GM23338 (cell line): ENCODE results near the gene CFAP100. TPM values are rescaled to one million over a fixed set of nuclear protein-coding genes. Genes with fewer than 3 reads are reported as not detected.

ENCODE experiments used
- ATAC-seq: fragments of 200-7000 bp; cut with Tn5 transposase; 3 replicates; pipeline ENCODE4 v1.9.1; 2020
- DNase-seq: peaks from one replicate; pipeline ENCODE4 v3.0.0-alpha.2; 2015; ENCODE audit warnings: low spot score
- H2AFZ ChIP-seq: fragments of 200-600 bp; sonication (generic); 2 replicates; pipeline ENCODE4 v1.8.0; 2016; ENCODE audit warnings: antibody characterized with exemption, mild to moderate bottlenecking, moderate library complexity
- H3F3A ChIP-seq: fragments of 200-600 bp; sonication (generic); replicated peaks from 2 replicates; pipeline ENCODE4 v1.8.0; 2017; ENCODE audit warnings: antibody characterized with exemption, mixed run types, low read depth
- H3K27ac ChIP-seq: fragments of 200-600 bp; sonication (generic); 2 replicates; pipeline ENCODE4 v1.6.1; 2016; ENCODE audit warnings: low read depth
- H3K27me3 ChIP-seq: fragments of 200-600 bp; sonication (generic); 2 replicates; pipeline ENCODE4 v1.8.0; 2016; ENCODE audit warnings: mild to moderate bottlenecking, mixed run types, moderate library complexity; ENCODE audit not compliant: insufficient read depth
- H3K36me3 ChIP-seq: fragments of 200-600 bp; sonication (generic); 2 replicates; pipeline ENCODE4 v1.8.0; 2016; ENCODE audit warnings: mild to moderate bottlenecking; ENCODE audit not compliant: insufficient read depth
- H3K4me1 ChIP-seq: fragments of 200-600 bp; sonication (generic); 2 replicates; pipeline ENCODE4 v1.8.0; 2016; ENCODE audit warnings: mild to moderate bottlenecking, moderate library complexity; ENCODE audit not compliant: insufficient read depth
- H3K4me2 ChIP-seq: fragments of 200-600 bp; sonication (generic); 2 replicates; pipeline ENCODE4 v1.7.1; 2017; ENCODE audit warnings: mixed run types
- H3K4me3 ChIP-seq: fragments of 200-600 bp; sonication (generic); 2 replicates; pipeline ENCODE4 v1.6.1; 2016; ENCODE audit warnings: mixed run types
- H3K79me2 ChIP-seq: fragments of 200-600 bp; sonication (generic); replicated peaks from 2 replicates; pipeline ENCODE4 v1.8.0; 2017; ENCODE audit warnings: mild to moderate bottlenecking; ENCODE audit not compliant: insufficient read depth
- H3K9me2 ChIP-seq: fragments of 200-600 bp; sonication (generic); 2 replicates; pipeline ENCODE4 v1.8.0; 2017; ENCODE audit not compliant: insufficient read depth
- H4K20me1 ChIP-seq: fragments of 200-600 bp; sonication (generic); replicated peaks from 2 replicates; pipeline ENCODE4 v1.8.0; 2017; ENCODE audit warnings: mild to moderate bottlenecking; ENCODE audit not compliant: insufficient read depth
- H3K27ac Mint-ChIP-seq: 2 replicates; pipeline ENCODE4 v1.8.0; 2020; ENCODE audit warnings: inconsistent platforms, mild to moderate bottlenecking, moderate library complexity, mixed read lengths
- H3K27me3 Mint-ChIP-seq: 3 replicates; pipeline ENCODE4 v1.8.0; 2022; ENCODE audit warnings: low read depth, mild to moderate bottlenecking, moderate library complexity, mixed read lengths, inconsistent platforms; ENCODE audit not compliant: insufficient read depth, poor library complexity
- H3K36me3 Mint-ChIP-seq: 3 replicates; pipeline ENCODE4 v1.8.0; 2021; ENCODE audit warnings: low read depth, mild to moderate bottlenecking, inconsistent platforms, moderate library complexity, mixed read lengths
- H3K4me1 Mint-ChIP-seq: 3 replicates; pipeline ENCODE4 v1.8.0; 2020; ENCODE audit warnings: mild to moderate bottlenecking, inconsistent platforms, mixed read lengths
- H3K4me3 Mint-ChIP-seq: 3 replicates; pipeline ENCODE4 v1.8.0; 2021; ENCODE audit warnings: moderate library complexity, mild to moderate bottlenecking, inconsistent platforms, mixed read lengths
- H3K9me3 Mint-ChIP-seq: 3 replicates; pipeline ENCODE4 v1.8.0; 2020; ENCODE audit warnings: moderate library complexity, mild to moderate bottlenecking, inconsistent platforms, mixed read lengths
- EZH2phosphoT487 ChIP-seq: fragments of 200-600 bp; sonication (generic); IDR thresholded peaks from one replicate; pipeline ENCODE4 v1.8.1; 2018; ENCODE audit warnings: antibody characterized with exemption; ENCODE audit not compliant: unreplicated experiment
- JUNB ChIP-seq: IDR thresholded peaks from one replicate; pipeline ENCODE4 v1.6.1; 2016; ENCODE audit warnings: antibody characterized with exemption; ENCODE audit not compliant: unreplicated experiment
- NANOG ChIP-seq: IDR thresholded peaks from 2 replicates; pipeline ENCODE4 v1.6.1; 2016; ENCODE audit warnings: antibody characterized with exemption, borderline replicate concordance
- POLR2AphosphoS5 ChIP-seq: IDR thresholded peaks from 2 replicates; pipeline ENCODE4 v1.6.1; 2016; ENCODE audit warnings: antibody characterized with exemption, low read depth
- ZNF331 ChIP-seq: fragments of 250-450 bp; sonication (Bioruptor Pico); IDR thresholded peaks from 2 replicates; pipeline ENCODE4 v1.5.0; 2020; ENCODE audit warnings: low read depth, mild to moderate bottlenecking, moderate library complexity
- polyA plus RNA-seq: library from polyadenylated mRNA; unstranded; fragments of >200 nt; fragmentation: Nextera tagmentation; extraction: Ambion mirVana; gene quantifications from 2 replicates; pipeline ENCODE4 v1.2.1, GENCODE V29; 2016
- total RNA-seq: library from RNA; depleted of rRNA; stranded (reverse); fragments of >200 nt; shearing (Covaris generic); gene quantifications from 2 replicates; pipeline ENCODE4 v1.2.3, GENCODE V29; 2014
- TF ChIP-seq, protein P1 (sequence below): IDR thresholded peaks from 2 replicates; pipeline ENCODE4 v1.6.1; 2016; ENCODE audit warnings: antibody characterized with exemption
- TF ChIP-seq, protein P2 (sequence below): fragments of 250-450 bp; sonication (Bioruptor Pico); IDR thresholded peaks from 2 replicates; pipeline ENCODE4 v1.5.0; 2020; ENCODE audit warnings: mild to moderate bottlenecking, moderate library complexity
- TF ChIP-seq, protein P3 (sequence below), 2 experiments: fragments of 200-600 bp in 1 of 2; sonication (generic) in 1 of 2; conservative IDR thresholded peaks; 2 replicates each; pipeline versions ENCODE4 v1.5.1 to v1.6.1; 2016 to 2017; ENCODE audit warnings: antibody characterized with exemption in 2 of 2, low read depth in 2 of 2, mild to moderate bottlenecking in 2 of 2, moderate library complexity in 1 of 2

CFAP100 gene
- total and polyA plus RNA-seq, 2 experiments from 2014 or later: 0.07 TPM; not detected in 1

DNA sequence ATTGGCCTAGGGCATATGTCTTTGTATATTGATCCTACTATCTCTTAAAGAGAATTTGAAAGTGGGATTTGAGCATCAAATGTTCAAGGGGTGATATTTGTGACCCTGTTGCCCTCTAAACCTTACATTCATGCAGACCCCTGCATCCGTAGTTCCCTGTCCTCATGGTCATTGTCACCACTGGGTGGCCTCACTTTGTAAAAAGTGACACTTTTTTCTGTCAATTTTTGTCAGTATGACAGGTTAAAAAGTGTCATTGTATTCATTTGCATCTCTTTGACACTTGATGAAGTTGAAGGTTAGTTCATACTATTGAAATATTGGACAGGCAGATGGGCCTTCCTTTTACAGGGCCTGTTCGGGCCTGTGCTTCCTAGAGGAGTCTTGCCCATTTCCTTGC lies 25.2 kb upstream of the CFAP100 start:
- Histone ChIP-seq H3K36me3 (no peaks in the 10 kb centered on the region), H3K4me2 (no peak overlapping the region), H2AFZ (no peak overlapping the region), H3F3A (no peaks in the 10 kb centered on the region), H3K4me3 (no peak overlapping the region), H4K20me1 (no peaks in the 10 kb centered on the region), H3K27me3 (no peaks in the 10 kb centered on the region), H3K27ac (no peak overlapping the region), H3K79me2 (no peaks in the 10 kb centered on the region), H3K9me2 (no peaks in the 10 kb centered on the region), H3K4me1 (no peaks in the 10 kb centered on the region)
- peaks cover 9% of the 10 kb centered on the region; the same call in 2 of the 3 replicates for H3K4me1 Mint-ChIP-seq
- H3K36me3 Mint-ChIP-seq: no peaks in the 10 kb centered on the region
- no peaks in the 10 kb centered on the region for H3K9me3 Mint-ChIP-seq
- H3K27me3 Mint-ChIP-seq: no peaks in the 10 kb centered on the region
- no peak overlapping the region for H3K27ac Mint-ChIP-seq
- no peak for DNase-seq
- H3K4me3 Mint-ChIP-seq: no peak overlapping the region
- no peak for ATAC-seq
- TF ChIP-seq EZH2phosphoT487: no peak

DNA sequence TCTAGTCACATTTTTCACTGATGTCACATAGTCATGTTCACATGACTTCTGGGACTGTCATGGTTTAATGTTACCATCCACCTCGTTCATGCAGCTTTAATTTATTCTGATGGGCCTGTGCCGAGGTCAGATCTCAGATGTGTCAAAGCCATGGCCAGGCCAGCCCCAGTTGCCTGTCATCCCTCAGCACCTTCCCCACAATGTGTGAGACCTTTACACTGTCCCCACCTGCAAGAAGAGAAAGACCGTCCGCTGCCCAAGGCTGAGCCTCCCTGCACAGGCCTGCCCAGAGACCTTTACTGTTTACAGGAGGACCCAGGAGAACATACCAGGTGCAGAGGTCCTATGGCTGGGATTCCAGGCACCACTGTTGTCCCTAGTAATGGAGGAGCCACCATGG lies 24.7 kb upstream of the CFAP100 start:
- no peak overlapping the region for H3K4me3 Mint-ChIP-seq
- Histone ChIP-seq H3K27me3 (no peaks in the 10 kb centered on the region), H3K79me2 (no peaks in the 10 kb centered on the region), H3K36me3 (no peaks in the 10 kb centered on the region), H3K9me2 (no peaks in the 10 kb centered on the region), H3K4me2 (no peak overlapping the region), H4K20me1 (no peaks in the 10 kb centered on the region), H2AFZ (no peak overlapping the region), H3F3A (no peaks in the 10 kb centered on the region), H3K4me1 (no peaks in the 10 kb centered on the region), H3K27ac (no peak overlapping the region), H3K4me3 (no peak overlapping the region)
- no peak for ATAC-seq
- DNase-seq: no peak
- no peaks in the 10 kb centered on the region for H3K36me3 Mint-ChIP-seq
- H3K27ac Mint-ChIP-seq: no peak overlapping the region
- TF ChIP-seq POLR2AphosphoS5: no peak
- TF ChIP-seq NANOG: no peak
- no peak for TF ChIP-seq ZNF331 (CRISPR knock-in tag)
- TF ChIP-seq, protein P1, sequence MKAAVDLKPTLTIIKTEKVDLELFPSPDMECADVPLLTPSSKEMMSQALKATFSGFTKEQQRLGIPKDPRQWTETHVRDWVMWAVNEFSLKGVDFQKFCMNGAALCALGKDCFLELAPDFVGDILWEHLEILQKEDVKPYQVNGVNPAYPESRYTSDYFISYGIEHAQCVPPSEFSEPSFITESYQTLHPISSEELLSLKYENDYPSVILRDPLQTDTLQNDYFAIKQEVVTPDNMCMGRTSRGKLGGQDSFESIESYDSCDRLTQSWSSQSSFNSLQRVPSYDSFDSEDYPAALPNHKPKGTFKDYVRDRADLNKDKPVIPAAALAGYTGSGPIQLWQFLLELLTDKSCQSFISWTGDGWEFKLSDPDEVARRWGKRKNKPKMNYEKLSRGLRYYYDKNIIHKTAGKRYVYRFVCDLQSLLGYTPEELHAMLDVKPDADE: no peak
- TF ChIP-seq, protein P2, sequence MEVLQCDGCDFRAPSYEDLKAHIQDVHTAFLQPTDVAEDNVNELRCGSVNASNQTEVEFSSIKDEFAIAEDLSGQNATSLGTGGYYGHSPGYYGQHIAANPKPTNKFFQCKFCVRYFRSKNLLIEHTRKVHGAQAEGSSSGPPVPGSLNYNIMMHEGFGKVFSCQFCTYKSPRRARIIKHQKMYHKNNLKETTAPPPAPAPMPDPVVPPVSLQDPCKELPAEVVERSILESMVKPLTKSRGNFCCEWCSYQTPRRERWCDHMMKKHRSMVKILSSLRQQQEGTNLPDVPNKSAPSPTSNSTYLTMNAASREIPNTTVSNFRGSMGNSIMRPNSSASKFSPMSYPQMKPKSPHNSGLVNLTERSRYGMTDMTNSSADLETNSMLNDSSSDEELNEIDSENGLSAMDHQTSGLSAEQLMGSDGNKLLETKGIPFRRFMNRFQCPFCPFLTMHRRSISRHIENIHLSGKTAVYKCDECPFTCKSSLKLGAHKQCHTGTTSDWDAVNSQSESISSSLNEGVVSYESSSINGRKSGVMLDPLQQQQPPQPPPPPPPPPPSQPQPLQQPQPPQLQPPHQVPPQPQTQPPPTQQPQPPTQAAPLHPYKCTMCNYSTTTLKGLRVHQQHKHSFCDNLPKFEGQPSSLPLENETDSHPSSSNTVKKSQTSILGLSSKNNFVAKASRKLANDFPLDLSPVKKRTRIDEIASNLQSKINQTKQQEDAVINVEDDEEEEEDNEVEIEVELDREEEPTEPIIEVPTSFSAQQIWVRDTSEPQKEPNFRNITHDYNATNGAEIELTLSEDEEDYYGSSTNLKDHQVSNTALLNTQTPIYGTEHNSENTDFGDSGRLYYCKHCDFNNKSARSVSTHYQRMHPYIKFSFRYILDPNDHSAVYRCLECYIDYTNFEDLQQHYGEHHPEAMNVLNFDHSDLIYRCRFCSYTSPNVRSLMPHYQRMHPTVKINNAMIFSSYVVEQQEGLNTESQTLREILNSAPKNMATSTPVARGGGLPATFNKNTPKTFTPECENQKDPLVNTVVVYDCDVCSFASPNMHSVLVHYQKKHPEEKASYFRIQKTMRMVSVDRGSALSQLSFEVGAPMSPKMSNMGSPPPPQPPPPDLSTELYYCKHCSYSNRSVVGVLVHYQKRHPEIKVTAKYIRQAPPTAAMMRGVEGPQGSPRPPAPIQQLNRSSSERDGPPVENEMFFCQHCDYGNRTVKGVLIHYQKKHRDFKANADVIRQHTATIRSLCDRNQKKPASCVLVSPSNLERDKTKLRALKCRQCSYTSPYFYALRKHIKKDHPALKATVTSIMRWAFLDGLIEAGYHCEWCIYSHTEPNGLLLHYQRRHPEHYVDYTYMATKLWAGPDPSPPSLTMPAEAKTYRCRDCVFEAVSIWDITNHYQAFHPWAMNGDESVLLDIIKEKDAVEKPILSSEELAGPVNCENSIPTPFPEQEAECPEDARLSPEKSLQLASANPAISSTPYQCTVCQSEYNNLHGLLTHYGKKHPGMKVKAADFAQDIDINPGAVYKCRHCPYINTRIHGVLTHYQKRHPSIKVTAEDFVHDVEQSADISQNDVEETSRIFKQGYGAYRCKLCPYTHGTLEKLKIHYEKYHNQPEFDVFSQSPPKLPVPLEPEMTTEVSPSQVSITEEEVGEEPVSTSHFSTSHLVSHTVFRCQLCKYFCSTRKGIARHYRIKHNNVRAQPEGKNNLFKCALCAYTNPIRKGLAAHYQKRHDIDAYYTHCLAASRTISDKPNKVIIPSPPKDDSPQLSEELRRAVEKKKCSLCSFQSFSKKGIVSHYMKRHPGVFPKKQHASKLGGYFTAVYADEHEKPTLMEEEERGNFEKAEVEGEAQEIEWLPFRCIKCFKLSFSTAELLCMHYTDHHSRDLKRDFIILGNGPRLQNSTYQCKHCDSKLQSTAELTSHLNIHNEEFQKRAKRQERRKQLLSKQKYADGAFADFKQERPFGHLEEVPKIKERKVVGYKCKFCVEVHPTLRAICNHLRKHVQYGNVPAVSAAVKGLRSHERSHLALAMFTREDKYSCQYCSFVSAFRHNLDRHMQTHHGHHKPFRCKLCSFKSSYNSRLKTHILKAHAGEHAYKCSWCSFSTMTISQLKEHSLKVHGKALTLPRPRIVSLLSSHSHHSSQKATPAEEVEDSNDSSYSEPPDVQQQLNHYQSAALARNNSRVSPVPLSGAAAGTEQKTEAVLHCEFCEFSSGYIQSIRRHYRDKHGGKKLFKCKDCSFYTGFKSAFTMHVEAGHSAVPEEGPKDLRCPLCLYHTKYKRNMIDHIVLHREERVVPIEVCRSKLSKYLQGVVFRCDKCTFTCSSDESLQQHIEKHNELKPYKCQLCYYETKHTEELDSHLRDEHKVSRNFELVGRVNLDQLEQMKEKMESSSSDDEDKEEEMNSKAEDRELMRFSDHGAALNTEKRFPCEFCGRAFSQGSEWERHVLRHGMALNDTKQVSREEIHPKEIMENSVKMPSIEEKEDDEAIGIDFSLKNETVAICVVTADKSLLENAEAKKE (CRISPR knock-in tag): no peak
- no peak for TF ChIP-seq JUNB
- TF ChIP-seq EZH2phosphoT487: no peak
- TF ChIP-seq, protein P3, sequence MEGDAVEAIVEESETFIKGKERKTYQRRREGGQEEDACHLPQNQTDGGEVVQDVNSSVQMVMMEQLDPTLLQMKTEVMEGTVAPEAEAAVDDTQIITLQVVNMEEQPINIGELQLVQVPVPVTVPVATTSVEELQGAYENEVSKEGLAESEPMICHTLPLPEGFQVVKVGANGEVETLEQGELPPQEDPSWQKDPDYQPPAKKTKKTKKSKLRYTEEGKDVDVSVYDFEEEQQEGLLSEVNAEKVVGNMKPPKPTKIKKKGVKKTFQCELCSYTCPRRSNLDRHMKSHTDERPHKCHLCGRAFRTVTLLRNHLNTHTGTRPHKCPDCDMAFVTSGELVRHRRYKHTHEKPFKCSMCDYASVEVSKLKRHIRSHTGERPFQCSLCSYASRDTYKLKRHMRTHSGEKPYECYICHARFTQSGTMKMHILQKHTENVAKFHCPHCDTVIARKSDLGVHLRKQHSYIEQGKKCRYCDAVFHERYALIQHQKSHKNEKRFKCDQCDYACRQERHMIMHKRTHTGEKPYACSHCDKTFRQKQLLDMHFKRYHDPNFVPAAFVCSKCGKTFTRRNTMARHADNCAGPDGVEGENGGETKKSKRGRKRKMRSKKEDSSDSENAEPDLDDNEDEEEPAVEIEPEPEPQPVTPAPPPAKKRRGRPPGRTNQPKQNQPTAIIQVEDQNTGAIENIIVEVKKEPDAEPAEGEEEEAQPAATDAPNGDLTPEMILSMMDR (conservative IDR thresholded peaks at IDR 0.05; ENCODE audit: low read depth in 2 of 2): no peak
- no peaks in the 10 kb centered on the region for H3K27me3 Mint-ChIP-seq
- H3K9me3 Mint-ChIP-seq: no peaks in the 10 kb centered on the region
- H3K4me1 Mint-ChIP-seq: peaks cover 3% of the 10 kb centered on the region; the same call in 1 of the 3 replicates
